ENCODE measurements around the gene PRDM15.

Gene PRDM15

GRCh38 chr21:41864311-41865001 lies 14.7 kb downstream of the PRDM15 start:
- no peak for DNase-seq (ENCODE audit: low read depth)

- no peak for DNase-seq (ENCODE audit: low read depth)
These were observed 15.8 kb downstream of the PRDM15 start for GRCh38 chr21:41863439-41863740.

GRCh38 chr21:41861987-41862386 lies 17.2 kb downstream of the PRDM15 start:
- no peak for DNase-seq (ENCODE audit: low read depth)

- no peak for DNase-seq (ENCODE audit: low read depth)
These were observed 17.9 kb downstream of the PRDM15 start for GRCh38 chr21:41861255-41861654.

GRCh38 chr21:41859297-41859980 lies 19.7 kb downstream of the PRDM15 start:
- no peak for DNase-seq (ENCODE audit: low read depth)

GRCh38 chr21:41858466-41859296 lies 20.5 kb downstream of the PRDM15 start:
- no peak for DNase-seq (ENCODE audit: low read depth)

- DNase-seq (ENCODE audit: low read depth), result no peak
These were observed 21.3 kb downstream of the PRDM15 start for GRCh38 chr21:41857771-41858300.

GRCh38 chr21:41856572-41856971 lies 22.6 kb downstream of the PRDM15 start:
- DNase-seq (ENCODE audit: low read depth), result no peak

- no peak for DNase-seq (ENCODE audit: low read depth)
These were observed 24.6 kb downstream of the PRDM15 start for GRCh38 chr21:41854426-41854995.

- no peak for DNase-seq (ENCODE audit: low read depth)
These were observed 26.2 kb downstream of the PRDM15 start for GRCh38 chr21:41852929-41853320.

- DNase-seq (ENCODE audit: low read depth), result no peak
These were observed 26.8 kb downstream of the PRDM15 start for GRCh38 chr21:41852151-41852928.

- DNase-seq (ENCODE audit: low read depth), result no peak
These were observed 27.9 kb downstream of the PRDM15 start for GRCh38 chr21:41851090-41851790.

GRCh38 chr21:41850085-41850484 lies 29.1 kb downstream of the PRDM15 start:
- no peak for DNase-seq (ENCODE audit: low read depth)

GRCh38 chr21:41848958-41849580 lies 30.1 kb downstream of the PRDM15 start:
- DNase-seq (ENCODE audit: low read depth), result no peak

- DNase-seq (ENCODE audit: low read depth), result no peak
These were observed 30.6 kb downstream of the PRDM15 start for GRCh38 chr21:41848533-41848932.

- DNase-seq (ENCODE audit: low read depth), result no peak
These were observed 31.9 kb downstream of the PRDM15 start for GRCh38 chr21:41847066-41847804.

- DNase-seq (ENCODE audit: low read depth), result no peak
These were observed 32.6 kb downstream of the PRDM15 start for GRCh38 chr21:41846536-41846935.

- no peak for DNase-seq (ENCODE audit: low read depth)
These were observed 33.2 kb downstream of the PRDM15 start for GRCh38 chr21:41846033-41846317.

- DNase-seq (ENCODE audit: low read depth), result no peak
These were observed 33.7 kb downstream of the PRDM15 start for GRCh38 chr21:41845310-41846032.
